ENCODE results near the gene SUN1.

The SUN1 gene

GRCh38 chr7:791519-791918 lies 40.8 kb upstream of the SUN1 start:
- TF ChIP-seq REST (IDR thresholded peaks at IDR 0.05; ENCODE audit: insufficient read depth in 1 of 2, low read depth in 2 of 2, low read length in 2 of 2): no peak
- no peak for TF ChIP-seq FOXP2 (optimal IDR thresholded peaks at IDR 0.05; ENCODE audit: borderline replicate concordance, extremely low read depth, extremely low read length, insufficient read depth)
- no peak for TF ChIP-seq POLR2AphosphoS5 (IDR thresholded peaks at IDR 0.05; ENCODE audit: low read depth, low read length)
- no peak for TF ChIP-seq SIN3A (IDR thresholded peaks at IDR 0.05; ENCODE audit: borderline replicate concordance, insufficient read depth, low read length)
- TF ChIP-seq TAF1 (IDR thresholded peaks at IDR 0.05; ENCODE audit: borderline replicate concordance, insufficient read depth, low read length): no peak

- TF ChIP-seq REST (IDR thresholded peaks at IDR 0.05; ENCODE audit: insufficient read depth in 1 of 2, low read depth in 2 of 2, low read length in 2 of 2) (no peak), SIN3A (IDR thresholded peaks at IDR 0.05; ENCODE audit: borderline replicate concordance, insufficient read depth, low read length) (no peak), FOXP2 (optimal IDR thresholded peaks at IDR 0.05; ENCODE audit: borderline replicate concordance, extremely low read depth, extremely low read length, insufficient read depth) (no peak), TAF1 (IDR thresholded peaks at IDR 0.05; ENCODE audit: borderline replicate concordance, insufficient read depth, low read length) (no peak), POLR2AphosphoS5 (IDR thresholded peaks at IDR 0.05; ENCODE audit: low read depth, low read length) (no peak)
Observed at GRCh38 chr7:794207-794606, 38.1 kb upstream of the SUN1 start.

GRCh38 chr7:794671-795329 lies 37.5 kb upstream of the SUN1 start:
- no peak for TF ChIP-seq SIN3A (IDR thresholded peaks at IDR 0.05; ENCODE audit: borderline replicate concordance, insufficient read depth, low read length)
- no peak for TF ChIP-seq POLR2AphosphoS5 (IDR thresholded peaks at IDR 0.05; ENCODE audit: low read depth, low read length)
- TF ChIP-seq TAF1 (IDR thresholded peaks at IDR 0.05; ENCODE audit: borderline replicate concordance, insufficient read depth, low read length): no peak
- no peak for TF ChIP-seq FOXP2 (optimal IDR thresholded peaks at IDR 0.05; ENCODE audit: borderline replicate concordance, extremely low read depth, extremely low read length, insufficient read depth)
- no peak for TF ChIP-seq REST (IDR thresholded peaks at IDR 0.05; ENCODE audit: insufficient read depth in 1 of 2, low read depth in 2 of 2, low read length in 2 of 2)

GRCh38 chr7:798921-799470 lies 33.3 kb upstream of the SUN1 start:
- no peak for TF ChIP-seq TAF1 (IDR thresholded peaks at IDR 0.05; ENCODE audit: borderline replicate concordance, insufficient read depth, low read length)
- TF ChIP-seq FOXP2 (optimal IDR thresholded peaks at IDR 0.05; ENCODE audit: borderline replicate concordance, extremely low read depth, extremely low read length, insufficient read depth): no peak

- TF ChIP-seq POLR2AphosphoS5 (IDR thresholded peaks at IDR 0.05; ENCODE audit: low read depth, low read length) (no peak), REST (IDR thresholded peaks at IDR 0.05; ENCODE audit: insufficient read depth in 1 of 2, low read depth in 2 of 2, low read length in 2 of 2) (no peak), SIN3A (IDR thresholded peaks at IDR 0.05; ENCODE audit: borderline replicate concordance, insufficient read depth, low read length) (no peak), FOXP2 (optimal IDR thresholded peaks at IDR 0.05; ENCODE audit: borderline replicate concordance, extremely low read depth, extremely low read length, insufficient read depth) (no peak), TAF1 (IDR thresholded peaks at IDR 0.05; ENCODE audit: borderline replicate concordance, insufficient read depth, low read length) (no peak)
Observed at GRCh38 chr7:800692-801091, 31.6 kb upstream of the SUN1 start.

Data from PFSK-1 (cell line).